Measurements from ENCODE around the gene MAML1.

MAML1 gene

DNA sequence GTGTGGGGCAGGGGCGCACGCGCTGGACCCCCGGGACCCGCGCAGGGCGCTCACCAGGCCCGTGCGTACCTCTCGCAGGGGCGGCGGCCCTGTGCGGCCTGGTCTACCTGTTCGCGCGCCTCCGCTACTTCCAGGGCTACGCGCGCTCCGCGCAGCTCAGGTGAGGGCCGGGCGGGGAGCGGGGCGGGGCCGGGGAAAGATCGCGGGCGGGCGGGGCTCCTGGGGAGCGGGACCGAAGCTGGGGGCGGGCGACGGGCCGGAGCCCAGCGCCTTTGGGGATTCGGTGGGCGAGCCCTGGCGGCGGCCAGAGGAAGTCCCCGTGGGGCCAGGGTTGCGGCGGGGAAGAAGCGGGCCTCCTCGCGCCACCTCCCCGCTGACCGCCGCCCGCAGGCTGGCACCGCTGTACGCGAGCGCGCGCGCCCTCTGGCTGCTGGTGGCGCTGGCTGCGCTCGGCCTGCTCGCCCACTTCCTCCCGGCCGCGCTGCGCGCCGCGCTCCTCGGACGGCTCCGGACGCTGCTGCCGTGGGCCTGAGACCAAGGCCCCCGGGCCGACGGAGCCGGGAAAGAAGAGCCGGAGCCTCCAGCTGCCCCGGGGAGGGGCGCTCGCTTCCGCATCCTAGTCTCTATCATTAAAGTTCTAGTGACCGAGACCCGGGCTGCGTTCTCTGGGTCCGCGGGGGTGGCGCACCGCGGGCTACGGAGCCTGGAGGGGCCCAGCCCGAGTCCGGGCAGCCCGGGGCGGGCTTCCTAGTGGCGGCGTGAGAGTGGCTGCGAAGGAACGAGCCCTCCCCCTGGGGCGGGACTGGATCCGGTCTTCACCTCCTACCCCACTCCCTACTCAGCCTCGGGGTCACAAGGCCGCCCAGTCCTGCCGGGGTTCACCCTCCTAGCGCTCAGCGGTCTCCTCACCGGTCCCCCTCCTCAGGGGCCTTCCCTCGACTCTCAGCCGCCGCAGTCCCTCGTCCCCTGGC lies 63.5 kb downstream of the MAML1 start:
- Histone ChIP-seq H3K36me3 (ENCODE audit: control insufficient read depth, insufficient read depth, low read length, severe bottlenecking) (peaks cover 34% of the 10 kb centered on the region), H3K27me3 (replicated peaks; ENCODE audit: control insufficient read depth, insufficient read depth, low read length) (no peaks in the 10 kb centered on the region), H3K4me1 (ENCODE audit: control insufficient read depth, insufficient read depth, low read length) (peaks cover 14% of the 10 kb centered on the region), H3K9me3 (ENCODE audit: control insufficient read depth, low read length) (no peaks in the 10 kb centered on the region), H3K9ac (ENCODE audit: low read length) (peak overlapping the region; percentile 85), H3K4me3 (ENCODE audit: low read length) (peak overlapping the region; percentile 79)
- DNase-seq (ENCODE audit: low read depth), result peak; percentile 93

DNA sequence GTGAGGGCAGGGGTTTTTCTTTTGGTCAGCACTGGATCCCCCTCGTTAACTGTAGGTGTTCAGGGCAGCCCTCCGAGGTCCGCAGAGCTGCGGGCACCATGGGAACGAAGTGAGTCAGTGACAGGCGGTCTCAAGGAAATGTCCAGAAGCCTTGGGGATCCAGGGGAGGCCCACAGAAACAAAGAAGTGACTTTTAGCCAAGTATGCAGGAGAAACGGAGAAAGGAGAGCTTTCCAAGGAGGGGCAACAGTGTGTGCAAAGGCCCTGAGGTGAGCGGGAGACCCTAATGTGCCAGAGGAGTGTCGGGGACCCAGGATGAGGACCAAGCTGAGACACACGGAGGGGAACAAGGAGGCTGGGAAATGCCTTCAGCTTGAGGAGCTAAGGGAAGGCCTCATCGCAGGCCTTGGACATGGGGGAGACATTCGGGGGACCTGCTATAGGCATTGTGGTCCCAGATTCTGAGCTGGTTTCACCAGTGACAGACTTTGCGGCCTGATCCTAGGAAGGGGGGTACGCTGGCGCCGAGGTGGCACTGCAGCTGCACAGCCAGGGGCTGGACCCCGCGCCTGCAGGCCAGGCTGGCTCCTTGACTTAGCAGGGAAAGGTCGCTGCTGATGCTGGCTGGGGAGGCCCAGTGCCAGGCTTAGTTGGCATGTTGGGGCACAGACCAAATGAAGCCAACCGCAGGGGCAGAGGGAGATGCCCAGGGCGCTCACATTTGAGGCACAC lies 64.4 kb downstream of the MAML1 start:
- Histone ChIP-seq H3K9ac (ENCODE audit: low read length) (peak overlapping the region; percentile 85), H3K27me3 (replicated peaks; ENCODE audit: control insufficient read depth, insufficient read depth, low read length) (no peaks in the 10 kb centered on the region), H3K9me3 (ENCODE audit: control insufficient read depth, low read length) (no peaks in the 10 kb centered on the region), H3K36me3 (ENCODE audit: control insufficient read depth, insufficient read depth, low read length, severe bottlenecking) (peaks cover 37% of the 10 kb centered on the region), H3K4me1 (ENCODE audit: control insufficient read depth, insufficient read depth, low read length) (peaks cover 14% of the 10 kb centered on the region), H3K4me3 (ENCODE audit: low read length) (peak overlapping the region; percentile 79)
- DNase-seq (ENCODE audit: low read depth), result no peak

DNA sequence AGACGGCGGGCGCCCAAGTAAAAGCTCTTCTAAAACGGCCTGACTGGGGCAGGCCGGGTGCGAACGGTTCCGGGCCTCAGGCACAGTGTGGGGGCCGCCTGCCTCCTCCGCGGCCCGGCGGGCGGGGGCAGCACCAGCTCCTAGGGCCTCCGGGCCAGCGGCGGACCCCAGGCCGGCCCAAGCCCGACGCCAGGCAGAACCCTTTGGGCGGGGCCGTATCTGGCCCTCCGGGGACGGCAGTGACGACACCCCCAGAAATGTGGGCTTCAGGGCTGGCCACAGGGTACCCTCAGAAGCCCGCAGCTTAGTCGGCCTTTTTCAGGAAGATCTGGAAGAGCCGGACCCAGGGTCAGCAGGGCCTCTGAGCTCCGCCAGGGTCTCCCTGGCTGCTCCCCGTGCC lies 65.1 kb downstream of the MAML1 start:
- peaks cover 14% of the 10 kb centered on the region for H3K4me1 ChIP-seq (ENCODE audit: control insufficient read depth, insufficient read depth, low read length)
- H3K4me3 ChIP-seq (ENCODE audit: low read length), result no peak overlapping the region
- no peaks in the 10 kb centered on the region for H3K9me3 ChIP-seq (ENCODE audit: control insufficient read depth, low read length)
- no peaks in the 10 kb centered on the region for H3K27me3 ChIP-seq (replicated peaks; ENCODE audit: control insufficient read depth, insufficient read depth, low read length)
- H3K9ac ChIP-seq (ENCODE audit: low read length), result no peak overlapping the region
- peaks cover 37% of the 10 kb centered on the region for H3K36me3 ChIP-seq (ENCODE audit: control insufficient read depth, insufficient read depth, low read length, severe bottlenecking)
- no peak for DNase-seq (ENCODE audit: low read depth)

DNA sequence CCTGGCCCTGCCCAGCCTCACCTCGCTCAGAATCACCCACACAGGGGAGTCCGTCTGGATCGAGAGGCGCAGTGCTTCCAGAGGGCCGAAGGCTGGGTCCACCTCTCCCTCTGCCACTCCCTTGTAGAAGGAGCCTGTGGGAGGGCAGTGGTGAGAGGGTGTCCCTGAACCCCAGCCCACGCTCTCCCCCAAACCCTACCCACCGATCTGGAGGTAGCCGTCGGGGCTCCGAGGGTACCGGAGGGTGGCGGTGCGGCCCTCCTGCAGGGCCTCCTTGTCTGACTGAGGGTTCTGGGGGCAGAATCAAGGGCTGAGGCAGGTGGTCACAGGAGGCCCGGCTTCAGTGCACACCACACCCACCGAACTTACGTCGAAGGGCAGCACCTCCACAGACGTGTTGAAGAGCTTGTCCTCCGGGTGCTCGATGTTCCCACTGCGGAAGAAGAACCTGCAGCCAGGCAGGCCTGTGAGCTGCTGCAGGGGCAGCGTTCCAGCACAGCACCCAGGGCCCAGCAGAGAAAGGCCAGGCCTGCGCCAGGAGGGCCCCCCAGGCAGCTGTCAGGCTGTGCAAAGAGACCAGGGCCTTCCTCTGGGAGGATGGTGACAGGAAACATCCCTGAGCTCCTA lies 65.6 kb downstream of the MAML1 start:
- no peak for DNase-seq (ENCODE audit: low read depth)
- Histone ChIP-seq H3K4me1 (ENCODE audit: control insufficient read depth, insufficient read depth, low read length) (peaks cover 14% of the 10 kb centered on the region), H3K9me3 (ENCODE audit: control insufficient read depth, low read length) (no peaks in the 10 kb centered on the region), H3K4me3 (ENCODE audit: low read length) (no peak overlapping the region), H3K27me3 (replicated peaks; ENCODE audit: control insufficient read depth, insufficient read depth, low read length) (no peaks in the 10 kb centered on the region), H3K36me3 (ENCODE audit: control insufficient read depth, insufficient read depth, low read length, severe bottlenecking) (peaks cover 37% of the 10 kb centered on the region), H3K9ac (ENCODE audit: low read length) (no peak overlapping the region)

DNA sequence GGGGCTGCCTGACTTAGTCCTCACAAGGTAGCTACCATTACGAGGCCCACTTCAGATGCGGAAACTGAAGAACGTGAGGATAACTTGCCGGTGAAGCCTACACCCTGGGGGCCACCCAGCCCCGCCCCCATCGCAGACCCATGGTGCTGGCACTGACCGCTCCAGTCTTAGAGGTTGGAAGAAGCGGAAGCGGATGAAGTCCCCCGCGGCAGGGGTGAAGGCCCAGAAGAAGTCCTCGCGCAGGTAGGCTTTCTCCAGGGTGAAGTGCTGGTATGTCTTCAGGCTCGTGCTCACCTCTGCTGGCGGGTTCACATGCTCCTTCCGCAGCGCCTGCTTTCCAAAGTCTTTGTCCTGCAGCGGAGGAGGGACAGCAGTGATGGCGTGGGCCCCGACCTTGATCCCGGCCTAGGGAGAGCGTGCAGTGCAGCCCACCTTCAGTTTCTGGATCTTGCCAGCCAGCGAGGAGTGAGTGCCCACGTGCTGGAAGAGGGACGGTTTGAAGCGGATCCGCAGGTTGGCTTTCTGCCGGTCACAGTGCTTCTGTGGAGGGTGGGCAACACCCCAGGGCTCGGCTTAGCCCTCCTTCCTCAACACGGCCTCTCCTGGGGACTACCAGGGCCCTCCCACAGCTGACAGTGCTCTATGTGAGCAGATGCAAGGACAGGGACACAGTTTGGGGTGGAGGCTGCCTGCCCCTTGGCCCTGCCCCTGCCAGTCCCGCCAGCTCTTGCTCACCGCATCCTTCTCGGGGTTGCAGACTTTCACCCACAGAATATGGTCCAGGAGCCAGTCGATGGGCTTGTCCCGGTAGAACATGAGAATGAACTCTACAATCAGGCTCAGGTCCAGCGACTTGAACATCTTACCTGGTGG lies 66.4 kb downstream of the MAML1 start:
- no peak for DNase-seq (ENCODE audit: low read depth)
- no peak overlapping the region for H3K9ac ChIP-seq (ENCODE audit: low read length)
- peaks cover 12% of the 10 kb centered on the region for H3K4me1 ChIP-seq (ENCODE audit: control insufficient read depth, insufficient read depth, low read length)
- no peaks in the 10 kb centered on the region for H3K27me3 ChIP-seq (replicated peaks; ENCODE audit: control insufficient read depth, insufficient read depth, low read length)
- no peaks in the 10 kb centered on the region for H3K9me3 ChIP-seq (ENCODE audit: control insufficient read depth, low read length)
- no peak overlapping the region for H3K4me3 ChIP-seq (ENCODE audit: low read length)
- peaks cover 37% of the 10 kb centered on the region for H3K36me3 ChIP-seq (ENCODE audit: control insufficient read depth, insufficient read depth, low read length, severe bottlenecking)

DNA sequence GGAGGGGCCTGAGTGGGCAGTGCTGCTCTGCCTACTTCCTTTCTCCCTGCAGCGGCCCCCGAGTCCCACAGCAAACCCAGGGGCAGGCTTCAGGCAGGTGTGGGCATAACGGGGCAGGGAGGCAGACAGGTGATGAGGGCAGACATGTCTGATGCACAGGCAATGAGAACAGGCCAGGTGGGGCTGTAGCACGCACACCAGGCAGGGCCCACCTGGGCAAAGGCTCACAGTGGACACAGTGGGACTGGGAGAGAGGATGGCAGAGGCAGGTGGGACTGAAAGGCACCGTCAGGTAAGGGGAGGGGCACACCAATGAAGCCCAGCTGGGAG lies 67.0 kb downstream of the MAML1 start:
- no peak for DNase-seq (ENCODE audit: low read depth)
- Histone ChIP-seq H3K4me3 (ENCODE audit: low read length) (no peak overlapping the region), H3K4me1 (ENCODE audit: control insufficient read depth, insufficient read depth, low read length) (peaks cover 15% of the 10 kb centered on the region), H3K9me3 (ENCODE audit: control insufficient read depth, low read length) (no peaks in the 10 kb centered on the region), H3K36me3 (ENCODE audit: control insufficient read depth, insufficient read depth, low read length, severe bottlenecking) (peaks cover 37% of the 10 kb centered on the region), H3K9ac (ENCODE audit: low read length) (no peak overlapping the region), H3K27me3 (replicated peaks; ENCODE audit: control insufficient read depth, insufficient read depth, low read length) (no peaks in the 10 kb centered on the region)

DNA sequence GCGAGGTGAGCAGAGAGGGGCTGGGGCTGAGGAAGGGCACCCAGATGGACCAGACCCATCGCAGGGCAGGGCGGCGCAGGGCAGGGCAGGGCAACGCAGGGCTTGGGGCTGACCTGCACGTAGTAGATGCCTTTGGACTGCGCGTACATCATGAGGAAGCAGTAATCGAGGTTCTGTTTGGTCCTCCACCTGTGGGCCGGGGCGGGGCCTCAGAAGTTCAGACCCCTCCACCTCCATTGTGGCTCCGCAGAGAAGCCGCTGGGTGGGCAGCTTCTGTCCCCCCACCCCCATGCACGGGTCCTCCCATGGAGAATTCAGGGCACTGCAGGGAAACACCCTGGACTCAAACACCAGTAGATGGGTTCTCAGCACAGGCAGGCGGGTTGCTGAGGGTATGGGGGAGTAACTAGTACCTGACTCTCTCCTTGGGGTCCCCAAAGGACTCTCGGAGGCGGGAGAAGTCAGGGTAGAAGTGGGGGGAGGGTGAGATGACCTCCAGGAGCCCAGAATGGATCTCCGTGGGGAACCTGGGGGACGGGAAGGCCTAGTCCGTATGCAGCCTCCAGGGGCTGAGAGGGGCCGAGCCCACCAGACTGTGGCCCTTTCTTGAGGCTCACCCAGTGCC lies 67.6 kb downstream of the MAML1 start:
- Histone ChIP-seq H3K9ac (ENCODE audit: low read length) (no peak overlapping the region), H3K4me3 (ENCODE audit: low read length) (no peak overlapping the region), H3K9me3 (ENCODE audit: control insufficient read depth, low read length) (no peaks in the 10 kb centered on the region), H3K36me3 (ENCODE audit: control insufficient read depth, insufficient read depth, low read length, severe bottlenecking) (peaks cover 37% of the 10 kb centered on the region), H3K4me1 (ENCODE audit: control insufficient read depth, insufficient read depth, low read length) (peaks cover 20% of the 10 kb centered on the region), H3K27me3 (replicated peaks; ENCODE audit: control insufficient read depth, insufficient read depth, low read length) (no peaks in the 10 kb centered on the region)
- DNase-seq (ENCODE audit: low read depth), result no peak

DNA sequence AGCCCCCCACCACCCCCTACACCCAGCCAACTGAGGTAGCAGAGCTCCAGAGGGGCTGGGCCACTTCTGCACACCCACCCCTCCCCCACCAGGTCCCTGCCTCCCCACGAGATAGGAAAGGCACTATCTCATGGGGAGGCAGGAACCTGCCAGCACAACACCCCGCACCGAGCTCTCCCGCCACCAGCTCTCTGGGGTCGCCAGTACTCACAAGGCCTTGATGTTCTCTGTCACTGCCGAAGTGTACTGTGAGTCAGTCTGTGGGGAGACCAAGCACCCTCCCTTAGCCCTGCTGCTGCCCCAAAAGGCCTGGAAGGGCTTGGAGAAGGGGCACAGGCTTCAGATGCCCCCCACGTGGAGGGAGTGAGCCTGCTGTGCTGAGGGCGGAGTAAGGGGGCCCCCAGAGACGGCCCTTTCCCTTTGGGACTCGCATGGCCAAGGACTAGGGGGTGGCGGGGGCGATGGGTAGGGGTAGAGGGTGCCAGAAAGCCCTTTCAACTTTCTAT lies 68.1 kb downstream of the MAML1 start:
- H3K4me3 ChIP-seq (ENCODE audit: low read length), result no peak overlapping the region
- no peak overlapping the region for H3K9ac ChIP-seq (ENCODE audit: low read length)
- DNase-seq (ENCODE audit: low read depth), result no peak
- no peaks in the 10 kb centered on the region for H3K9me3 ChIP-seq (ENCODE audit: control insufficient read depth, low read length)
- no peaks in the 10 kb centered on the region for H3K27me3 ChIP-seq (replicated peaks; ENCODE audit: control insufficient read depth, insufficient read depth, low read length)
- peaks cover 23% of the 10 kb centered on the region for H3K4me1 ChIP-seq (ENCODE audit: control insufficient read depth, insufficient read depth, low read length)
- peaks cover 37% of the 10 kb centered on the region for H3K36me3 ChIP-seq (ENCODE audit: control insufficient read depth, insufficient read depth, low read length, severe bottlenecking)

DNA sequence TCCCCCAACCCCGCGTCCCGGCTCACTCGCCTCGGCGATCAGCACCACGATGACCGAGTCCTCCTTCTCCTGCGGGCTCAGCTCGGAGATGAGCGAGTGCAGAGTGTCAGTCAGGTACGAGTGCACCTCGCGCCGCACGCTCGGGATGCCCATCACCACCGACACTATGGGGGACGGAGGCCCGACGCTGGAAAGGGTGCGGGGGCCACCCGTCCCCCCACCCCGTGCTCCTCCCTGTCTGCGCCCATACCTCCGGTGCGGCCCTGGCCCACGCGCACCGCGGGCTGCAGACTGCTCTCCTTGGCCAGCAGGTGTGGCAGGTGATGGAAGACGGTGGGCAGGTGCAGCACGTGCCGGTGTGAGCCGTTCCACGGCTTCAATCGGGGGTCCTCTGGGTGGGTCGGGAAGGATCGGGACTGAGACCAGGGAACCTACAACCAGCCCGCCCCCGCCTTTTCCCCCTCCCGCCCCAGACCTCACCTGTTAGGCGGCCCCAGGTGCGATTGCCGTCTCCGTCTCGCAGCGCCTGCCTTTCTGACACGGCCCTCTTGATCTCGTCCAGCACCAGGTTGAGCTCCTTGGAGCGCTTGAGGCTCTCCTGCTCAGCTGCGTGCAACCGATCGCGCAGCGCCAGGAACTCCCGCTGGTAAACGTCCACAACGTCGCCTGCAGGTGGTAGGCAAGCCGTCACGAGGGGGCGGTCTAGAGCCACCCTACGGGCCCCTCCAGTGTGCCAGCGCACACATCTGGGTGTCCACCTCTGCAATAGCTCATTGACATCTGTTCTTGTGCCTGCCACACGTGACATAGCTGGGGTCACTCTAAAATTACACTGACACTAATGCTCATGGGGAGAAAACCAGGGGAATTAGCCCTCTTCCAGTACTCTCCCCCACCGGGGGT lies 68.9 kb downstream of the MAML1 start:
- H3K4me1 ChIP-seq (ENCODE audit: control insufficient read depth, insufficient read depth, low read length), result peaks cover 22% of the 10 kb centered on the region
- peaks cover 37% of the 10 kb centered on the region for H3K36me3 ChIP-seq (ENCODE audit: control insufficient read depth, insufficient read depth, low read length, severe bottlenecking)
- no peaks in the 10 kb centered on the region for H3K27me3 ChIP-seq (replicated peaks; ENCODE audit: control insufficient read depth, insufficient read depth, low read length)
- no peak overlapping the region for H3K9ac ChIP-seq (ENCODE audit: low read length)
- H3K4me3 ChIP-seq (ENCODE audit: low read length), result no peak overlapping the region
- H3K9me3 ChIP-seq (ENCODE audit: control insufficient read depth, low read length), result no peaks in the 10 kb centered on the region
- peak; percentile 47 for DNase-seq (ENCODE audit: low read depth)

Measured in adipocyte (in vitro differentiated cells).